ENCODE results near the gene ATRIP. TPM values are rescaled to one million over a fixed set of nuclear protein-coding genes. Genes with fewer than 3 reads are reported as not detected.

The ATRIP gene
- total and polyA plus RNA-seq, 10 of the 15 experiments (the other 5 are each of a cell fraction or from before 2014, with no cell fraction given) = 1.4 to 16.0 (median 10.1) TPM

DNA sequence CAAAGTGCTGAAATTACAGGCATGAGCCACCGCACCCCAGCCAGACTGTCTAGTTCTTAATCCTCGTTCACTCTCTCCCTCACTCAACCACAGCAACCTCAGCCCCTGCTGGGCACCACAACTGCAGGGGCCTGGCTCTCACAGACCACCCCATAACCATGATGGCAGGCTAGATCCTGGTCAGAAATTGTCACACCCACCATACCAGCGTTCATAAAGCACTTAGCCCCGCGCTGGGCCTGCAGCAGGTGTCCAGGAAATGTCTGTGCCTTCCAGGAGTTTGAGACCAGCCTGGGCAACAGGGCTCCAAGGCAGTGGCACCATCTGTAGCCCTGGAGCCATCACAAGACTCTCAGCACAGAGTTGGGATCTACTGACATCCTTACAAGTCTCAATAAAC is 55.6 kb downstream of the ATRIP start (continued):
- TF ChIP-seq, protein P1, sequence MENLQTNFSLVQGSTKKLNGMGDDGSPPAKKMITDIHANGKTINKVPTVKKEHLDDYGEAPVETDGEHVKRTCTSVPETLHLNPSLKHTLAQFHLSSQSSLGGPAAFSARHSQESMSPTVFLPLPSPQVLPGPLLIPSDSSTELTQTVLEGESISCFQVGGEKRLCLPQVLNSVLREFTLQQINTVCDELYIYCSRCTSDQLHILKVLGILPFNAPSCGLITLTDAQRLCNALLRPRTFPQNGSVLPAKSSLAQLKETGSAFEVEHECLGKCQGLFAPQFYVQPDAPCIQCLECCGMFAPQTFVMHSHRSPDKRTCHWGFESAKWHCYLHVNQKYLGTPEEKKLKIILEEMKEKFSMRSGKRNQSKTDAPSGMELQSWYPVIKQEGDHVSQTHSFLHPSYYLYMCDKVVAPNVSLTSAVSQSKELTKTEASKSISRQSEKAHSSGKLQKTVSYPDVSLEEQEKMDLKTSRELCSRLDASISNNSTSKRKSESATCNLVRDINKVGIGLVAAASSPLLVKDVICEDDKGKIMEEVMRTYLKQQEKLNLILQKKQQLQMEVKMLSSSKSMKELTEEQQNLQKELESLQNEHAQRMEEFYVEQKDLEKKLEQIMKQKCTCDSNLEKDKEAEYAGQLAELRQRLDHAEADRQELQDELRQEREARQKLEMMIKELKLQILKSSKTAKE (IDR thresholded peaks at IDR 0.05; ENCODE audit: low read depth, poor library complexity, severe bottlenecking) = no peak
- no peak for TF ChIP-seq SPI1 (IDR thresholded peaks at IDR 0.05; ENCODE audit: borderline replicate concordance, insufficient read depth, low read depth, low read length)
- TF ChIP-seq, protein P2, sequence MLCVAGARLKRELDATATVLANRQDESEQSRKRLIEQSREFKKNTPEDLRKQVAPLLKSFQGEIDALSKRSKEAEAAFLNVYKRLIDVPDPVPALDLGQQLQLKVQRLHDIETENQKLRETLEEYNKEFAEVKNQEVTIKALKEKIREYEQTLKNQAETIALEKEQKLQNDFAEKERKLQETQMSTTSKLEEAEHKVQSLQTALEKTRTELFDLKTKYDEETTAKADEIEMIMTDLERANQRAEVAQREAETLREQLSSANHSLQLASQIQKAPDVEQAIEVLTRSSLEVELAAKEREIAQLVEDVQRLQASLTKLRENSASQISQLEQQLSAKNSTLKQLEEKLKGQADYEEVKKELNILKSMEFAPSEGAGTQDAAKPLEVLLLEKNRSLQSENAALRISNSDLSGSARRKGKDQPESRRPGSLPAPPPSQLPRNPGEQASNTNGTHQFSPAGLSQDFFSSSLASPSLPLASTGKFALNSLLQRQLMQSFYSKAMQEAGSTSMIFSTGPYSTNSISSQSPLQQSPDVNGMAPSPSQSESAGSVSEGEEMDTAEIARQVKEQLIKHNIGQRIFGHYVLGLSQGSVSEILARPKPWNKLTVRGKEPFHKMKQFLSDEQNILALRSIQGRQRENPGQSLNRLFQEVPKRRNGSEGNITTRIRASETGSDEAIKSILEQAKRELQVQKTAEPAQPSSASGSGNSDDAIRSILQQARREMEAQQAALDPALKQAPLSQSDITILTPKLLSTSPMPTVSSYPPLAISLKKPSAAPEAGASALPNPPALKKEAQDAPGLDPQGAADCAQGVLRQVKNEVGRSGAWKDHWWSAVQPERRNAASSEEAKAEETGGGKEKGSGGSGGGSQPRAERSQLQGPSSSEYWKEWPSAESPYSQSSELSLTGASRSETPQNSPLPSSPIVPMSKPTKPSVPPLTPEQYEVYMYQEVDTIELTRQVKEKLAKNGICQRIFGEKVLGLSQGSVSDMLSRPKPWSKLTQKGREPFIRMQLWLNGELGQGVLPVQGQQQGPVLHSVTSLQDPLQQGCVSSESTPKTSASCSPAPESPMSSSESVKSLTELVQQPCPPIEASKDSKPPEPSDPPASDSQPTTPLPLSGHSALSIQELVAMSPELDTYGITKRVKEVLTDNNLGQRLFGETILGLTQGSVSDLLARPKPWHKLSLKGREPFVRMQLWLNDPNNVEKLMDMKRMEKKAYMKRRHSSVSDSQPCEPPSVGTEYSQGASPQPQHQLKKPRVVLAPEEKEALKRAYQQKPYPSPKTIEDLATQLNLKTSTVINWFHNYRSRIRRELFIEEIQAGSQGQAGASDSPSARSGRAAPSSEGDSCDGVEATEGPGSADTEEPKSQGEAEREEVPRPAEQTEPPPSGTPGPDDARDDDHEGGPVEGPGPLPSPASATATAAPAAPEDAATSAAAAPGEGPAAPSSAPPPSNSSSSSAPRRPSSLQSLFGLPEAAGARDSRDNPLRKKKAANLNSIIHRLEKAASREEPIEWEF (IDR thresholded peaks at IDR 0.05; ENCODE audit: insufficient replicate concordance, low read depth, low read length) = no peak

DNA sequence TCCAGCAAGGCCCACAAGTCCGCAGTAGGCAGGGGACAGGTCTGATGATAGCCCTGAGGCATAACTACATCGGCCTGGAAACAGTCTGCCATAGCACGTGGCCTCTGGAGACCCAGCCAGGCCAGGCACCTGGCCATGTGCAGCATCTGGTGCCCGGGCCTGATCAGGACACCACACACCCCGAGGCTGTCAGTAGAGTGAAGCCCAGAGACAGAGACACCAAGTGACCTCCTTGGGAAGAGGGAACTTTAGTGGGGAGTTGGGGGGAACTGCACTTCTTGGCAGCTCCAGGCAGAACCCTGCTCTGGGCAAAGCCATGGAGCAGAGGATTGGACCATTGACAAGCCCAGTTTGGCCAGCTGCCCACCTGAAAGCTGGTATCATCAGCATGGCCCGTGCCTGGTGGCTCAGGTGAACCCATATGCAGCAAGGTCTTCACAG is 56.2 kb downstream of the ATRIP start:
- H3K4me1 ChIP-seq (ENCODE audit: control insufficient read depth, insufficient read depth, low read length) = peaks cover 6% of the 10 kb centered on the region
- SMC1A ChIA-PET (ENCODE audit: uncharacterized antibody, unreplicated experiment) = interaction anchor here (0.6 kb wide), 1 partner anchor 29 kb away, joined by 5 read pairs; no protein-coding TSS in a partner anchor
- peak overlapping the region; percentile 96; the same call in 1 of the 2 replicates for H3K4me2 ChIP-seq (ENCODE audit: control insufficient read depth, insufficient read depth)
- in situ Hi-C loops (cut with MboI) (no loop called here), intact Hi-C loops (cut with micrococcal nuclease; ENCODE audit: unreplicated experiment) (no loop called here)
- POLR2A ChIA-PET = no interaction called here
- H3K36me3 ChIP-seq (ENCODE audit: control insufficient read depth in 2 of 2, insufficient read depth in 2 of 2, low read length in 1 of 2) = no peaks in the 10 kb centered on the region
- H3K9me3 ChIP-seq (replicated peaks; ENCODE audit: control insufficient read depth, insufficient read depth, low read length) = no peaks in the 10 kb centered on the region; the same call in 2 of the 3 replicates
- no peak overlapping the region for H2AFZ ChIP-seq (ENCODE audit: control insufficient read depth, low read depth, low read length)
- no peak overlapping the region for H3K4me3 ChIP-seq
- ATAC-seq (no peak), DNase-seq (ENCODE audit: low read depth, low spot score) (no peak), FAIRE-seq (no peak)
- no peaks in the 10 kb centered on the region for H3K27me3 ChIP-seq (replicated peaks in 1 of 2; ENCODE audit: control insufficient read depth in 2 of 2, insufficient read depth in 2 of 2, low read length in 1 of 2)
- no TSS peak for BruUV-seq (replicated peaks)
- H3K9ac ChIP-seq (ENCODE audit: control insufficient read depth, insufficient read depth, low read length) = no peak overlapping the region
- 97% methylated on average over 6 of the region's 6 CpGs for WGBS (ENCODE audit: insufficient coverage, insufficient replicate concordance, low lambda C conversion rate, missing lambda C conversion rate)
- H4K20me1 ChIP-seq (ENCODE audit: control insufficient read depth, insufficient read depth) = no peaks in the 10 kb centered on the region
- no peaks in the 10 kb centered on the region for H3K79me2 ChIP-seq (ENCODE audit: control insufficient read depth, insufficient read depth, low read length)
- RAD21 ChIA-PET (ENCODE audit: unreplicated experiment) = no interaction called here
- CTCF ChIA-PET = interaction anchor here (2.1 kb wide), 1 partner anchor 30 kb away, joined by 13 read pairs; no protein-coding TSS in a partner anchor
- H3K27ac ChIP-seq (ENCODE audit: control insufficient read depth, insufficient read depth) = no peak overlapping the region
- TF ChIP-seq SIN3A (IDR thresholded peaks at IDR 0.05; ENCODE audit: low read depth, low read length) = no peak
- no peak for TF ChIP-seq CHD1 (IDR thresholded peaks at IDR 0.05; ENCODE audit: low read depth, low read length)
- TF ChIP-seq SMC3 (IDR thresholded peaks at IDR 0.05; ENCODE audit: borderline replicate concordance, low read length) = no peak
- no peak for TF ChIP-seq STAT3 (IDR thresholded peaks at IDR 0.05; ENCODE audit: low read depth, low read length)
- no peak for TF ChIP-seq FOXK2 (IDR thresholded peaks at IDR 0.05)
- TF ChIP-seq, protein P3, sequence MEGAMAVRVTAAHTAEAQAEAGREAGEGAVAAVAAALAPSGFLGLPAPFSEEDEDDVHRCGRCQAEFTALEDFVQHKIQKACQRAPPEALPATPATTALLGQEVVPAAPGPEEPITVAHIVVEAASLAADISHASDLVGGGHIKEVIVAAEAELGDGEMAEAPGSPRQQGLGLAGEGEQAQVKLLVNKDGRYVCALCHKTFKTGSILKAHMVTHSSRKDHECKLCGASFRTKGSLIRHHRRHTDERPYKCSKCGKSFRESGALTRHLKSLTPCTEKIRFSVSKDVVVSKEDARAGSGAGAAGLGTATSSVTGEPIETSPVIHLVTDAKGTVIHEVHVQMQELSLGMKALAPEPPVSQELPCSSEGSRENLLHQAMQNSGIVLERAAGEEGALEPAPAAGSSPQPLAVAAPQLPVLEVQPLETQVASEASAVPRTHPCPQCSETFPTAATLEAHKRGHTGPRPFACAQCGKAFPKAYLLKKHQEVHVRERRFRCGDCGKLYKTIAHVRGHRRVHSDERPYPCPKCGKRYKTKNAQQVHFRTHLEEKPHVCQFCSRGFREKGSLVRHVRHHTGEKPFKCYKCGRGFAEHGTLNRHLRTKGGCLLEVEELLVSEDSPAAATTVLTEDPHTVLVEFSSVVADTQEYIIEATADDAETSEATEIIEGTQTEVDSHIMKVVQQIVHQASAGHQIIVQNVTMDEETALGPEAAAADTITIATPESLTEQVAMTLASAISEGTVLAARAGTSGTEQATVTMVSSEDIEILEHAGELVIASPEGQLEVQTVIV (IDR thresholded peaks at IDR 0.05; ENCODE audit: borderline replicate concordance, partially characterized antibody) = no peak
- TF ChIP-seq ZNF384 (IDR thresholded peaks at IDR 0.05; ENCODE audit: borderline replicate concordance, low read depth, low read length) = no peak

Measured in GM12878 (cell line).